HG02623 (cell line): ENCODE results near the gene FAM72C.
A peak's percentile ranks its signal among the peaks of the same experiment; 100 is the strongest.
"Not testable (repeated sequence)": the region's sequence is repeated elsewhere in the genome, so short reads cannot be mapped to it uniquely, and the experiment has no call there.

Experiments
- ATAC-seq: cut with Tn5 transposase; IDR thresholded peaks from one replicate; pipeline ENCODE4 v1.9.1; 2021; ENCODE audit warnings: moderate library complexity; ENCODE audit not compliant: unreplicated experiment

Gene FAM72C

GRCh38 chr1:143987868-143988267 is 16.1 kb upstream of the FAM72C start:
- not testable (repeated sequence) for ATAC-seq

- not testable (repeated sequence) for ATAC-seq
Measured at GRCh38 chr1:143984721-143985473, 13.1 kb upstream of the FAM72C start.

- not testable (repeated sequence) for ATAC-seq
Measured at GRCh38 chr1:143974416-143974815, 2.6 kb upstream of the FAM72C start.

GRCh38 chr1:143973876-143974414 is 2.2 kb upstream of the FAM72C start:
- not testable (repeated sequence) for ATAC-seq

DNA sequence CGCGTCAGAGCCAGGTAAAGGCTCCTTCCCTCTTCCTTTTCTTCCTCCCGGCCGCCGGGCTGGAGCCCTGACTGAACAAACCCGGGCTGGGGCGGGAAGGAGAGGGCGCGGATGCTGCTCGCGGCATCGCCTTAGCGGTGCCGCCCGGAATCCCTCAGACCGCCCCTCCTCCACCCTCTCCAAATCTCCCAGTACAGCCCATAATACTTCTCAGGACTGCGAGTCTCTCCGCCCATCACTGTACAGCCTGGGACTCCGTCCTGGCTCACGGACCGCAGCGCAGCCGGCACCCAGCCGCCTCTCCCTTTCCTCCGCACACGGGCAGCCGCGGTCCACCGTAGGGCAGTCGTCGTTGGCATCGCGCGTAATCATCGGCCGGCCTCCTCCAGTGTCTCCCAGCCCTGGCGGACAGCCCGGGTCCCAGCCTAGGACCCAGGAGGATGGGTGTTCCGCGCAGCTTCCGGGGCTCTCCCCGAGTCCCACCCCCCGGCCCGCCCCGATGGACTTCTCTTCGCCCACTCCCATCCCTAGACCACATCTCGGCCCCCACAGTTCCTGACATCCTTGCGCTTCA is 1.1 kb upstream of the FAM72C start:
- ATAC-seq, result peak; percentile 1

- not testable (repeated sequence) for ATAC-seq
Measured at GRCh38 chr1:143965860-143966259, 5.9 kb downstream of the FAM72C start.

DNA sequence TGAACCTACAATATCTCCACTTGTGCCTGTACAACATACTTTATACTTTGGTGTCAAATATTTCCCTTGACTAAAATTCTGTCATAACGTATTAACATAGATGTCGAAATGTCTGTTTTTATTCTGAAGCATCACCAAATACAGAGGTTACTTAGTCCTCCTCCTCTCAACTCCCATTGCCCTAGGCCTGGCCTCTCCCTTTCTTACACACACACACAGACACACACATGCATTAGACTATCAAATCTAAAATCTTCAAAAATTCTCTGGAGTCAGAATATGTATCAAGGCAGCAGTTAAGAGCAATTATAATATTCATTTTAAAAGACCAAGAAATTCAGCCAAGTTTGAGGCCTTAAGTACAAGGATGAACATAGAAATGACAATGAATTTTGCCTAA is 7.5 kb downstream of the FAM72C start:
- ATAC-seq, result not testable (repeated sequence)

- not testable (repeated sequence) for ATAC-seq
Measured at GRCh38 chr1:143955930-143956329, 15.9 kb downstream of the FAM72C start.

DNA sequence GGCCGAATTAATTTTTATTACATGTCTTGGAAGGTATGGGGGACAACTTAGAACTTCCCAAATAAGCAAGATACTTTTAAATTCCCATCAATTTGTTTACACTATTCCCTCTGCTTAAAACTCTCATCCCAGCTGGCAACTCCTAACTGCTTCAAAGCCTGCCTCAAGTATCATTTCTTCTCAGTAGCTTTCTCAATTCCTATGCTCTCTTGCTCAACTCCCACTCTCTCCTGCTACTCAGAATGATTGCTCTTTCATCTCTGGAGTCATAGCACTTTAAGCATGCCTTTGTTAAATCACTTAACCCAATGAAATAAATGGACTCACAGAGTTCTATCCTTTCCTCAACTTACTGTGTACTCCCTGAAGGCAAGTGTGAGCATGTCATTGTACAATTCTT is 18.9 kb downstream of the FAM72C start:
- ATAC-seq, result not testable (repeated sequence)

- ATAC-seq, result not testable (repeated sequence)
Measured at GRCh38 chr1:143951485-143952391, 20.0 kb downstream of the FAM72C start.

DNA sequence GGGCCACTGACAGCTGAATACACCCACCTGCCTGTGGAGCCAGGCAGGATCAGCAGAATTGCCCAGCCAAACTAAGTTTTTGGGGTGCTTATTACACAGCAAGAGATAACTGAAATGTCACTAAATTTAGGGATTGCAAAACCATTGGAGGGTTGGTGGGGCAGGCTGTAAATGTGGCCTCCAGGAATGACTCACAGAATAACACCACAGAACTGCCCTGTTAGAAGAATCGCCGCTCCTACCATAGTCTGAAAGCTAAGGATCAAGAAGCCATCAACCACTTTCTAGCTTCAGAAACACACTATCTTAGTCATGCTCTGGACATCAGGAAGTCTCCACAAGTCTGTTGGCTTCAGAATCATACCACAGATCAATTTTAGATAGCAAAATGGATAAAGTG is 24.0 kb downstream of the FAM72C start:
- not testable (repeated sequence) for ATAC-seq

DNA sequence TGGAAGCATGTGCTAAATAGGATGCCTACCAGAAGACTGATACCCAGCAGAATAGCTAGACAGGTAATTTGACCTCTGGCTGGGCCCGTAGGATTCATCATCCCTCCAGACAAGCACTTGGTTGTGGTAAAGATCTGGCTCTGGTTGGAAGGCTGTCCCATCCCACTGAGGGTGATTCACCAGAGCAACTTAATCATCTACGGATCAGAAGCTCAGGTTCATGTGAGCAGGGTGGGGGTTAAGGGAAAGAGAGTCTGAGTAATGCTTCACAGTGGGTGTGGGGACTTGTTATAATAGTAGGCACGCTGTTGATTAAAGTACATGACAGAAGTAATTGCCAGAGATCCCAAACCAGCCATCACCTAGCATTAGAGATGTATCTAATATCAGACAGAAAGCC is 26.5 kb downstream of the FAM72C start:
- not testable (repeated sequence) for ATAC-seq

DNA sequence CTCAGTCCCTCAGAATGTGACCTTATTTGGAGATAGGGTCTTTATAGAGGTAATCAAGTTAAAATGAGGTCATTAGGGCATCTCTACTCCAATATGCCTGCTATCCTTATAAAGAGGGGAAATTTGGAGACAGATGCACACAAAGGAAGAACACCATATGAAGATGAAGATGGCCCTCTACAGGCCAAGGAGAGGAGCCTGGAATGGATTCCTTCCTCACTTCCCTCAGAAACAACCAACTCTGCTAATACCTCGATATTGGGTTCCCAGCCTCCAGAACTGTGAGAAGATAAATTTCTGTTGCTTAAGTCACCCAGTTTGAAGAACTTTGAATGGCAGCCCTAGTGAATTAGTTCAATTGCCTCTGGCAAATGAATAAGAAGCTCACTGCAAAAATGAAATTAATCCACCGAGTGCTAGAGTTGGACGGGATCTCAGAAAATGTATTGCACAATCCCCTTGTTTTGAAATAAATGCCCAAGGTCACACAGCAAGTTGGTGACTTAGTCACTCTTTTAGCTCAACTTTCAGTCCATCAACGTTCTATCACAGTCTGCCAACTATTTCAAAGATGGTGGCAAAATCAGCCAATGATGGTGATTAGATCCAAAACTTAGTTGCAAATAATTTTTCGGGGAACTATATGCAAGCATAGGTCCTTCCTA is 27.1 kb downstream of the FAM72C start:
- ATAC-seq, result not testable (repeated sequence)

- not testable (repeated sequence) for ATAC-seq
Measured at GRCh38 chr1:143943319-143943978, 28.3 kb downstream of the FAM72C start.

GRCh38 chr1:143942238-143942860 is 29.4 kb downstream of the FAM72C start:
- not testable (repeated sequence) for ATAC-seq

- ATAC-seq, result not testable (repeated sequence)
Measured at GRCh38 chr1:143939666-143940065, 32.1 kb downstream of the FAM72C start.

DNA sequence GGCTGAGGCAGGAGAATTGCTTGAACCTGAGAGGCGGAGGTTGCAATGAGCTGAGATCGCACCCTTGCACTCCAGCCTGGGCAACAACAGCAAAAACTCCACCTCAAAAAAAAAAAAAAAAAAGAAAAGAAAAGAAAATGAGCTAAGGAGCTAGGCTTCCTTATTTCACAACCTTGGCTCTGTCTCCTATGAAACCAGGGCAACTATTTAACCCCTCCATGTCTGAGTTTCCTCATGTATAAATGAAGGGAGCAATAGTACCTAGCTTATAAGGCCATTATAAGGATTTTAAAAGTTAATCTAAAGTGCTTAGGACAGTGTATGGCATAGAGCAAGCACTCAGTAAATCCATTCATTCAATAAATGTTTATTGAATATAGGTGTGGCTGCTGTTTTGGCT is 32.9 kb downstream of the FAM72C start:
- not testable (repeated sequence) for ATAC-seq

- not testable (repeated sequence) for ATAC-seq
Measured at GRCh38 chr1:143936457-143937115, 35.2 kb downstream of the FAM72C start.

DNA sequence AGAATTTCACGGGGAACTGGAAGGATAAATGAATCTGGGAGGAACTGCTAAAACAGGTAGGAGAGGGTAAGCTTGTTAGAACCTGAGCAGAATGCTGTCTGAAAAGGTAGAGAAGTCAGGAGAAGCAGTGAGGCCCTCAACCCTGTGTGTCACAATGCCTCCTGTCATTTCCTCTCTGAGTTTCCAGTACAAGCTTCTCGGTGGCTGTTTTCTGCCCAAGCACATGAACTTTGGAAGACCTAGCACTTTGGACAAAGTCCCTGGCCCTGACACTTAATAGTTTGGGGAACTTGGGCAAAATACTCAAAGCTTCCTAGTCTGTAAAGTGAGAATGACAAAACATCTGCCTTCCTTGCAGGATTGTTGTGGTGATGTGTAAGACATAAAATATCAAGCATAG is 52.7 kb downstream of the FAM72C start:
- not testable (repeated sequence) for ATAC-seq
